ENCODE data around the gene PRR15L. TPM values are rescaled to one million over a fixed set of nuclear protein-coding genes. Genes with fewer than 3 reads are reported as not detected.

Gene PRR15L
- total and polyA plus RNA-seq, 12 donors: 0.03 to 0.24 (median 0.19) TPM; not detected in 9

DNA sequence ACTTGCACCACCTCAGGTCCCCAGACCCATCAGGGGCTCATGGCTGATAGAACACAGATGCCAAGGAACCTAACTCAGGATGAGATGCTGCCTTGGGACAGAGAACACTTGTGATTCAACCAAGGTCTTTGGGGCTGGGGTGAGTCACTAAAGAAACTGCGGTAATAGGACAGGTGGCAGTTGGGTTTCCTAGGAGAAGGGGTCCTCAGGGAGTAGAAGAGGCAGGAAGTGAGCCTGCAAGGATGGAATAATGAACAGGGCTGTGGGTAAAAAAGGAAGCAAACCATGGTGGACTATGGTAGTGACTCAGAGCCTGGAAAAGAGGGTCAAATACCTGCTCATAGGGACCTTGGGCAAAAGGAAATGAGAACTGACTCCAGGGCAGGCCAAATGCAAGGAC lies 22.8 kb downstream of the PRR15L start:
- TF ChIP-seq POLR2A (IDR thresholded peaks at IDR 0.05): no peak
- TF ChIP-seq, protein P1, sequence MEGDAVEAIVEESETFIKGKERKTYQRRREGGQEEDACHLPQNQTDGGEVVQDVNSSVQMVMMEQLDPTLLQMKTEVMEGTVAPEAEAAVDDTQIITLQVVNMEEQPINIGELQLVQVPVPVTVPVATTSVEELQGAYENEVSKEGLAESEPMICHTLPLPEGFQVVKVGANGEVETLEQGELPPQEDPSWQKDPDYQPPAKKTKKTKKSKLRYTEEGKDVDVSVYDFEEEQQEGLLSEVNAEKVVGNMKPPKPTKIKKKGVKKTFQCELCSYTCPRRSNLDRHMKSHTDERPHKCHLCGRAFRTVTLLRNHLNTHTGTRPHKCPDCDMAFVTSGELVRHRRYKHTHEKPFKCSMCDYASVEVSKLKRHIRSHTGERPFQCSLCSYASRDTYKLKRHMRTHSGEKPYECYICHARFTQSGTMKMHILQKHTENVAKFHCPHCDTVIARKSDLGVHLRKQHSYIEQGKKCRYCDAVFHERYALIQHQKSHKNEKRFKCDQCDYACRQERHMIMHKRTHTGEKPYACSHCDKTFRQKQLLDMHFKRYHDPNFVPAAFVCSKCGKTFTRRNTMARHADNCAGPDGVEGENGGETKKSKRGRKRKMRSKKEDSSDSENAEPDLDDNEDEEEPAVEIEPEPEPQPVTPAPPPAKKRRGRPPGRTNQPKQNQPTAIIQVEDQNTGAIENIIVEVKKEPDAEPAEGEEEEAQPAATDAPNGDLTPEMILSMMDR (IDR thresholded peaks at IDR 0.05): no peak
- 46 to 61% (median 54%) methylated on average over 1 of the region's 1 CpG for WGBS, 4 donors
- peaks cover 0 to 6% of the 10 kb centered on the region in 2 donors for H3K36me3 ChIP-seq (replicated peaks in 1 of 2)
- DNase-seq: no peak
- H3K4me3 ChIP-seq: no peak overlapping the region
- intact Hi-C loops (cut with DNase I): no loop called here
- no peaks in the 10 kb centered on the region for H3K27me3 ChIP-seq
- no peaks in the 10 kb centered on the region for H3K4me1 ChIP-seq (replicated peaks in 1 of 2)
- H3K27ac ChIP-seq: no peak overlapping the region
- no peaks in the 10 kb centered on the region for H3K9me3 ChIP-seq (replicated peaks in 1 of 3)

DNA sequence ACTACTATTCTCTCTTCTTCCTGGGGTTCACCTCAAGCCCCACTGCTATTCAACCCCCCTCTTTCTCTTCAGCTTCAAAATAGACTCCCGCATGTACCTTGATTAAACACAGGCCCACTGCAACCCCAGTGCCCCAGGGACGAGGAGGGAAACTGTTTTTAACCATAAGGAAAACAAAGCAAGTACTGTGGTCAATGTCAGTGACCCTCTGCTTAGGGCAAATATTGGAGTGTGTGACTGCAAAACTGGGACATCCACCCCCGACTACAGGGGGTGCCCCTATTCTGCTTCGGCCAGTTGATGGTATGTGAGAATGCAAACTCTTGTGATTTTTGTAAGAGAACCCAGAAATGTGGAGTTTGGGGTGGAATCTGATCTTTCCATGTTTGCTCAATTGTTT lies 25.8 kb downstream of the PRR15L start:
- Histone ChIP-seq H3K9me3 (replicated peaks in 1 of 3) (no peaks in the 10 kb centered on the region), H3K27me3 (no peaks in the 10 kb centered on the region), H3K4me1 (replicated peaks in 1 of 2) (peaks cover 0 to 8% of the 10 kb centered on the region in 2 donors), H3K27ac (no peak overlapping the region), H3K4me3 (no peak overlapping the region), H3K36me3 (replicated peaks in 1 of 2) (peaks cover 0 to 16% of the 10 kb centered on the region in 2 donors)
- no peak for DNase-seq
- 82 to 96% (median 87%) methylated on average over 4 of the region's 4 CpGs for WGBS, 4 donors
- intact Hi-C loops (cut with DNase I): no loop called here
- no peak for TF ChIP-seq POLR2A (IDR thresholded peaks at IDR 0.05)
- TF ChIP-seq, protein P1 (IDR thresholded peaks at IDR 0.05): no peak

DNA sequence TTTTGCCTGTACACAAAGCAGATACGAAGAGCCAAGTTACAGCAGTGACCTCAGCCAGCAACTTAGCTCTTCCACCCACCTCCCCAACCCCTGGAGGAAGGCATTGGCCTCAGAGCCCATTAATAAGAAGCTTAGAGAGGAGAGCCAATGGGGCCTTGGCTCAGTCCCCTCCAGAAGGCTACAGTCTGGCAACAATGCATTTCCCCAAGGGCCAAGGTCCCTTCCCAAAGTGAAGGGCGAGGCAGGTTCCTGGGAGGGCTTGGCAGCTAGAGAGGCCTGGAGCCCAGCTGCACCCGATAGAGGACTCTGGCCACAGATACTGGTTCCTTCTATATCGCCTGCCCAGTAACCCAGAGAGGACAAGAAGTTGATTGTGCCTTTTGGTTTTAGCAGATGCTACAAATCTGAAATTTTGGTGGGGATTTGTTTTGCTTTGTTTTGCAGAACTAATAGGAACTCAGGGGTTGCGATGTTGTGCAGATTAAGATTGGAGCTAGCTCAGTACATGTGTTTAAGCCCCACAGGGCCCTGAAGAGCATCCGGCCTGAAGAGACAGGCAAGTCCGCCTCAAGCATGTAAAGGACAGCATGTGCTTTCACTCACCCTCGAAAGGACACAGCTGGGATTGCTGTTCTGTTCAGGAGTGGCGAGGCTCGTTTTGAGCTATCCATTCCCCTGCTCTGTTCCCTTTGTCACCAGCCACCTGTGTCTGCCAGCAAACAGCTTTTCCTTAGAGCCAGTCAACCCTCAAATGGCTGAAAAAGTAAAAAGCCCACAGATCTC lies 28.3 kb downstream of the PRR15L start:
- no peak for TF ChIP-seq POLR2A (IDR thresholded peaks at IDR 0.05)
- TF ChIP-seq, protein P1 (IDR thresholded peaks at IDR 0.05): no peak
- WGBS, 4 donors: 62 to 83% (median 71%) methylated on average over 9 to 10 of the region's 10 CpGs
- DNase-seq: peak in 2 of 7 donors; percentile 24 to 52
- H3K9me3 ChIP-seq (replicated peaks in 1 of 3): no peaks in the 10 kb centered on the region
- no peak overlapping the region for H3K4me3 ChIP-seq
- intact Hi-C loops (cut with DNase I): no loop called here
- no peaks in the 10 kb centered on the region for H3K27me3 ChIP-seq
- H3K27ac ChIP-seq: peak overlapping the region in 1 of 5 donors; percentile 1
- H3K36me3 ChIP-seq (replicated peaks in 1 of 2): peaks cover 0 to 38% of the 10 kb centered on the region in 2 donors
- H3K4me1 ChIP-seq (replicated peaks in 1 of 2): peaks cover 0 to 8% of the 10 kb centered on the region in 2 donors

DNA sequence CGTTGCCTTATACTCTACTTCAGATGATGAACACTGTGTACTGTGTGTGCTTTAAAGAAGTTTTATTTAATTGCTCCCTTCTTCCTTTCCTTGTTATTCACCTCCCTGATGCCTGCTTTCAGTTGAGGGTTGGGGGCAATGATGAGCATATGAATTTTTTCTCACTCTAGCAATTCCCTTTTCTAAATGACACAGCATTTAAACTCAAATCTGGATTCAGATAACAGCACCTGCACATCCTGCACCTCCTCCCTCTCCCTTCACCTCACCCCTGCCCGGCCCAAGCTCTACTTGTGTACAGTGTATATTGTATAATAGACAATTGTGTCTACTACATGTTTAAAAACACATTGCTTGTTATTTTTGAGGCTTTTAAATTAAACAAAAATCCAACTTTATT lies 29.3 kb downstream of the PRR15L start:
- Histone ChIP-seq H3K4me3 (no peak overlapping the region), H3K4me1 (replicated peaks in 1 of 2) (peaks cover 0 to 8% of the 10 kb centered on the region in 2 donors), H3K27ac (peak overlapping the region in 1 of 5 donors; percentile 1), H3K36me3 (replicated peaks in 1 of 2) (peaks cover 0 to 47% of the 10 kb centered on the region in 2 donors), H3K27me3 (no peaks in the 10 kb centered on the region), H3K9me3 (replicated peaks in 1 of 3) (no peaks in the 10 kb centered on the region)
- intact Hi-C loops (cut with DNase I): no loop called here
- no peak for TF ChIP-seq POLR2A (IDR thresholded peaks at IDR 0.05)
- TF ChIP-seq, protein P1 (IDR thresholded peaks at IDR 0.05): no peak
- DNase-seq: no peak
- WGBS, 4 donors: 70 to 81% (median 75%) methylated on average over 2 of the region's 2 CpGs

All from adrenal gland (tissue), 12 donors.